Measurements from ENCODE around the gene UBAP2.

The UBAP2 gene

GRCh38 chr9:33993104-33993503, 55.6 kb downstream of the UBAP2 start:
- peaks cover 7% of the 10 kb centered on the region; the same call in 1 of the 2 replicates for H3F3A ChIP-seq (ENCODE audit: control insufficient read depth, insufficient read depth)
- no peaks in the 10 kb centered on the region for H3K27me3 ChIP-seq (ENCODE audit: control insufficient read depth, low read length)
- H3K4me3 ChIP-seq (ENCODE audit: low read length): no peak overlapping the region
- H3K4me2 ChIP-seq (ENCODE audit: low read length): no peak overlapping the region
- H3K4me1 ChIP-seq (ENCODE audit: control insufficient read depth, low read length): no peaks in the 10 kb centered on the region
- H4K20me1 ChIP-seq (ENCODE audit: control insufficient read depth, insufficient read depth, low read depth, low read length): no peaks in the 10 kb centered on the region
- H3K9me2 ChIP-seq (replicated peaks; ENCODE audit: control insufficient read depth, low read length): no peaks in the 10 kb centered on the region
- H3K9me3 ChIP-seq (ENCODE audit: control insufficient read depth, insufficient read depth, low read length): no peaks in the 10 kb centered on the region
- TF ChIP-seq EZH2phosphoT487 (IDR thresholded peaks at IDR 0.05; ENCODE audit: borderline replicate concordance, low read length): no peak
- TF ChIP-seq CTCF (IDR thresholded peaks at IDR 0.05; ENCODE audit: low read depth, low read length, poor library complexity, severe bottlenecking): no peak
- no peak overlapping the region for H3K27ac ChIP-seq (ENCODE audit: low read depth, low read length)
- H3K79me2 ChIP-seq (ENCODE audit: control insufficient read depth, low read length): peaks cover 15% of the 10 kb centered on the region
- peaks cover 64% of the 10 kb centered on the region for H3K36me3 ChIP-seq (ENCODE audit: control insufficient read depth, low read length)

- Histone ChIP-seq H3K9me3 (ENCODE audit: control insufficient read depth, insufficient read depth, low read length) (no peaks in the 10 kb centered on the region), H4K20me1 (ENCODE audit: control insufficient read depth, insufficient read depth, low read depth, low read length) (no peaks in the 10 kb centered on the region), H3K4me1 (ENCODE audit: control insufficient read depth, low read length) (no peaks in the 10 kb centered on the region), H3K4me2 (ENCODE audit: low read length) (no peak overlapping the region), H3K4me3 (ENCODE audit: low read length) (no peak overlapping the region), H3K27ac (ENCODE audit: low read depth, low read length) (no peak overlapping the region), H3F3A (ENCODE audit: control insufficient read depth, insufficient read depth) (peaks cover 7% of the 10 kb centered on the region; the same call in 1 of the 2 replicates), H3K9me2 (replicated peaks; ENCODE audit: control insufficient read depth, low read length) (no peaks in the 10 kb centered on the region), H3K36me3 (ENCODE audit: control insufficient read depth, low read length) (peaks cover 64% of the 10 kb centered on the region), H3K79me2 (ENCODE audit: control insufficient read depth, low read length) (peaks cover 15% of the 10 kb centered on the region), H3K27me3 (ENCODE audit: control insufficient read depth, low read length) (no peaks in the 10 kb centered on the region)
- TF ChIP-seq CTCF (IDR thresholded peaks at IDR 0.05; ENCODE audit: low read depth, low read length, poor library complexity, severe bottlenecking) (no peak), EZH2phosphoT487 (IDR thresholded peaks at IDR 0.05; ENCODE audit: borderline replicate concordance, low read length) (no peak)
Measured at GRCh38 chr9:33992632-33993031, 56.1 kb downstream of the UBAP2 start.

GRCh38 chr9:33988219-33988890, 60.3 kb downstream of the UBAP2 start:
- peaks cover 73% of the 10 kb centered on the region for H3K36me3 ChIP-seq (ENCODE audit: control insufficient read depth, low read length)

More at GRCh38 chr9:33988219-33988890, 60.3 kb downstream of the UBAP2 start:
- Histone ChIP-seq H3K9me2 (replicated peaks; ENCODE audit: control insufficient read depth, low read length) (no peaks in the 10 kb centered on the region), H3K27me3 (ENCODE audit: control insufficient read depth, low read length) (no peaks in the 10 kb centered on the region), H3F3A (ENCODE audit: control insufficient read depth, insufficient read depth) (peaks cover 7% of the 10 kb centered on the region; the same call in 1 of the 2 replicates), H4K20me1 (ENCODE audit: control insufficient read depth, insufficient read depth, low read depth, low read length) (no peaks in the 10 kb centered on the region), H3K27ac (ENCODE audit: low read depth, low read length) (no peak overlapping the region), H3K9me3 (ENCODE audit: control insufficient read depth, insufficient read depth, low read length) (no peaks in the 10 kb centered on the region), H3K4me1 (ENCODE audit: control insufficient read depth, low read length) (no peaks in the 10 kb centered on the region), H3K4me3 (ENCODE audit: low read length) (no peak overlapping the region), H3K79me2 (ENCODE audit: control insufficient read depth, low read length) (peaks cover 11% of the 10 kb centered on the region), H3K4me2 (ENCODE audit: low read length) (no peak overlapping the region)
- no peak for TF ChIP-seq CTCF (IDR thresholded peaks at IDR 0.05; ENCODE audit: low read depth, low read length, poor library complexity, severe bottlenecking)
- TF ChIP-seq EZH2phosphoT487 (IDR thresholded peaks at IDR 0.05; ENCODE audit: borderline replicate concordance, low read length): no peak
